K562 (cell line): ENCODE measurements around the gene NXN. TPM values are rescaled to one million over a fixed set of nuclear protein-coding genes. Genes with fewer than 3 reads are reported as not detected.
"Not testable (repeated sequence)": the region's sequence is repeated elsewhere in the genome, so short reads cannot be mapped to it uniquely, and the experiment has no call there.

Experiments
- ATAC-seq: fragments of 200-7000 bp; cut with Tn5 transposase; 3 replicates; pipeline ENCODE4 v1.9.1; 2020; ENCODE audit warnings: moderate library complexity
- BruUV-seq: library from RNA; stranded (reverse); fragments of 400-500 nt; replicated peaks from 2 replicates; lab custom pipeline; 2021; lab: Mats Ljungman, UMichigan
- CTCF ChIA-PET: fragments of 300-600 bp; formaldehyde crosslinking; extraction: SDS; loops from one replicate; lab custom pipeline; 2021; ENCODE audit warnings: low intra/inter-chr PET ratio; lab: Yijun Ruan, JAX
- POLR2A ChIA-PET: fragments of 300-600, 350-650 bp; sonication (Branson Sonifier 250); formaldehyde crosslinking; extraction: SDS; loops from one replicate; lab custom pipeline; 2021; ENCODE audit warnings: antibody characterized with exemption, inconsistent platforms; lab: Yijun Ruan, JAX
- DNase-seq, 4 experiments: peaks; one replicate each; pipeline versions ENCODE4 v3.0.0 to v3.0.0-alpha.2; 2011 to 2018; ENCODE audit warnings: low spot score in 3 of 4, mixed read lengths in 3 of 4; ENCODE audit errors: extremely low read depth in 1 of 4
- FAIRE-seq: peaks from 2 replicates; lab custom pipeline; 2011; peaks lifted over from hg19 to GRCh38; lab: Jason Lieb, UNC
- H2AFZ ChIP-seq: 2 replicates; pipeline ENCODE4 v1.6.0; 2011; ENCODE audit warnings: low read depth, low read length, control low read depth, inconsistent platforms
- H3K27ac ChIP-seq: fragments of 200-600 bp; 3 replicates; pipeline ENCODE4 v1.8.0; 2011; ENCODE audit warnings: low read depth, mild to moderate bottlenecking, control low read depth, inconsistent platforms, low read length, moderate library complexity, mixed read lengths; ENCODE audit errors: extremely low read depth
- H3K27me3 ChIP-seq, 2 experiments: fragments of 300-600 bp in 1 of 2; 2 replicates in 1 of 2; 3 replicates in 1 of 2; pipeline versions ENCODE4 v1.6.0 to v1.8.0; 2011; ENCODE audit warnings: inconsistent platforms in 2 of 2, low read length in 2 of 2, mild to moderate bottlenecking in 1 of 2, mixed read lengths in 1 of 2, moderate library complexity in 1 of 2; ENCODE audit not compliant: control insufficient read depth in 2 of 2, insufficient read depth in 2 of 2
- H3K36me3 ChIP-seq: fragments of 300-600 bp; 3 replicates; pipeline ENCODE4 v1.8.0; 2011; ENCODE audit warnings: mild to moderate bottlenecking, low read length, inconsistent platforms; ENCODE audit not compliant: control insufficient read depth, insufficient read depth
- H3K4me1 ChIP-seq, 2 experiments: fragments of 200-600 bp in 1 of 2; replicated peaks in 1 of 2; 2 replicates in 1 of 2; 3 replicates in 1 of 2; pipeline versions ENCODE4 v1.5.1 to v1.8.0; 2011; ENCODE audit warnings: inconsistent platforms in 2 of 2, low read length in 2 of 2, mild to moderate bottlenecking in 1 of 2, mixed read lengths in 1 of 2, moderate library complexity in 1 of 2; ENCODE audit not compliant: control insufficient read depth in 2 of 2, insufficient read depth in 2 of 2
- H3K4me2 ChIP-seq: 2 replicates; pipeline ENCODE4 v1.6.1; 2011; ENCODE audit warnings: low read length, control low read depth, inconsistent platforms, mixed read lengths; ENCODE audit not compliant: insufficient read depth
- H3K4me3 ChIP-seq: fragments of 200-600 bp; sonication (generic), shearing (Covaris generic); 2 replicates; pipeline ENCODE4 v1.5.1; 2016; ENCODE audit warnings: control low read depth, inconsistent platforms
- H3K79me2 ChIP-seq: fragments of 200-600 bp; 3 replicates; pipeline ENCODE4 v1.8.0; 2011; ENCODE audit warnings: low read length, inconsistent platforms; ENCODE audit not compliant: control insufficient read depth, insufficient read depth
- H3K9ac ChIP-seq, 2 experiments: 2 replicates each; pipeline versions ENCODE4 v1.6.0 to v1.6.1; 2011; ENCODE audit warnings: low read depth in 2 of 2, low read length in 2 of 2, control low read depth in 1 of 2, inconsistent platforms in 1 of 2, mild to moderate bottlenecking in 1 of 2, mixed read lengths in 1 of 2; ENCODE audit not compliant: insufficient read depth in 1 of 2
- H3K9me1 ChIP-seq: one replicate; pipeline ENCODE4 v1.6.0; 2011; ENCODE audit warnings: inconsistent platforms, mild to moderate bottlenecking, low read length, moderate library complexity; ENCODE audit not compliant: control insufficient read depth, insufficient read depth
- H3K9me3 ChIP-seq: replicated peaks from 2 replicates; pipeline ENCODE4 v1.5.1; 2011; ENCODE audit warnings: low read depth, low read length, inconsistent platforms; ENCODE audit not compliant: control insufficient read depth, insufficient read depth
- H4K20me1 ChIP-seq: replicated peaks from 2 replicates; pipeline ENCODE4 v1.6.1; 2011; ENCODE audit warnings: low read length, inconsistent platforms, mixed read lengths; ENCODE audit not compliant: control insufficient read depth, insufficient read depth
- ASH1L ChIP-seq: fragments of 450-650 bp; IDR thresholded peaks from 2 replicates; pipeline ENCODE4 v1.6.1; 2018; ENCODE audit warnings: borderline replicate concordance, mild to moderate bottlenecking, low read depth; ENCODE audit not compliant: partially characterized antibody
- CTCF ChIP-seq, 3 experiments: IDR thresholded peaks in 2 of 3; conservative IDR thresholded peaks in 1 of 3; 2 replicates each; pipeline ENCODE4 v1.5.1; 2011 to 2012; ENCODE audit warnings: low read length in 3 of 3, mild to moderate bottlenecking in 3 of 3, control low read depth in 2 of 3, improper control_type of control experiment in 1 of 3, inconsistent platforms in 1 of 3, low read depth in 1 of 3, mixed read lengths in 1 of 3, moderate library complexity in 1 of 3; ENCODE audit not compliant: insufficient read depth in 2 of 3
- GTF2B ChIP-seq: IDR thresholded peaks from 2 replicates; pipeline ENCODE4 v1.6.1; 2011; ENCODE audit not compliant: insufficient read length; ENCODE audit errors: extremely low read depth
- HNRNPK ChIP-seq: fragments of 200-400 bp; formaldehyde crosslinking; IDR thresholded peaks from one replicate; pipeline ENCODE4 v1.6.1; 2018; ENCODE audit warnings: mild to moderate bottlenecking, low read depth, low read length; ENCODE audit not compliant: poor library complexity, severe bottlenecking
- NCOR1 ChIP-seq: fragments of 450-650 bp; IDR thresholded peaks from 2 replicates; pipeline ENCODE4 v1.6.1; 2016; ENCODE audit warnings: mild to moderate bottlenecking, moderate library complexity
- PRDM10 ChIP-seq: fragments of 450-650 bp; IDR thresholded peaks from 2 replicates; pipeline ENCODE4 v1.6.1; 2018; ENCODE audit not compliant: partially characterized antibody
- ZNF282 ChIP-seq: sonication (generic); formaldehyde crosslinking; IDR thresholded peaks from 2 replicates; pipeline ENCODE4 v1.8.1; 2023; ENCODE audit warnings: missing genetic modification reagents
- WGBS: fragments of 100-300 bp; shearing (Covaris generic); methylation state at CpG from one replicate; pipeline ENCODE4 v1.1.6; 2016; ENCODE audit warnings: low coverage, mixed read lengths; ENCODE audit not compliant: insufficient coverage; ENCODE audit errors: missing lambda C conversion rate; 5-methylcytosine and 5-hydroxymethylcytosine counted together
- in situ Hi-C: fragments of 300-500 bp; cut with MboI; formaldehyde crosslinking; loops from 4 replicates; pipeline ENCODE4 v1.15.0; 2018; ENCODE audit warnings: inconsistent platforms, mixed read lengths
- intact Hi-C: fragments of 100-400 bp; cut with micrococcal nuclease; formaldehyde crosslinking; loops from 2 replicates; pipeline ENCODE4 v1.14.2; 2022
- polyA plus RNA-seq, 8 experiments: library from polyadenylated mRNA; depleted of rRNA in 4 of 8; stranded (reverse) in 5 of 8; unstranded in 3 of 8; fragments of >200 nt; fragmentation: Nextera tagmentation in 2 of 8; fragmentation: Illumina TruSeq in 1 of 8; extraction: Ambion mirVana in 2 of 8; extraction: Trizol in 1 of 8; gene quantifications; 2 replicates each; pipeline versions ENCODE4 v1.2.1 to v1.2.3, GENCODE V29; 2011 to 2014; ENCODE audit warnings: inconsistent platforms in 1 of 8, missing spikeins in 1 of 8
- total RNA-seq, 7 experiments: library from RNA; depleted of rRNA in 6 of 7; stranded (reverse); fragments of >200 nt in 6 of 7; fragmentation: Illumina TruSeq in 2 of 7; extraction: Trizol in 2 of 7; gene quantifications; 2 replicates each; pipeline versions ENCODE4 v1.2.1 to v1.2.3, GENCODE V29; 2011 to 2021; ENCODE audit warnings: low replicate concordance in 1 of 7

The NXN gene
- total and polyA plus RNA-seq, 9 of the 15 experiments (the other 6 are each of a cell fraction or from before 2014, with no cell fraction given): 0.08 to 0.39 (median 0.29) TPM; not detected in 5

- H3K4me1 ChIP-seq: no peaks in the 10 kb centered on the region; a peak in 1 of 5 replicates
- ChIA-PET POLR2A (no interaction called here), CTCF (no interaction called here)
- WGBS: 4% methylated on average over 10 of the region's 12 CpGs
- no peaks in the 10 kb centered on the region for H3K36me3 ChIP-seq
- no peaks in the 10 kb centered on the region for H3K9me3 ChIP-seq
- DNase-seq: no peak
- H3K4me2 ChIP-seq: no peak overlapping the region
- TF ChIP-seq ZNF282 (CRISPR knock-in tag) (no peak), CTCF (IDR thresholded peaks at IDR 0.05 in 2 of 3, conservative IDR thresholded peaks at IDR 0.05 in 1 of 3; ENCODE audit: insufficient read depth in 2 of 3, low read depth in 1 of 3, low read length in 3 of 3) (peak in 1 of 3 experiments; percentile 14; a peak in 1 of 6 replicates), HNRNPK (no peak), ASH1L (no peak), PRDM10 (no peak), NCOR1 (no peak), GTF2B (no peak)
- no peaks in the 10 kb centered on the region for H3K79me2 ChIP-seq
- no peaks in the 10 kb centered on the region for H4K20me1 ChIP-seq
- H3K27me3 ChIP-seq: peaks cover 2 to 4% of the 10 kb centered on the region in 2 experiments; a peak in 3 of 5 replicates
- no peak overlapping the region for H2AFZ ChIP-seq
- no peak for FAIRE-seq
- no TSS peak for BruUV-seq
- intact Hi-C loops (no loop called here), in situ Hi-C loops (no loop called here)
- no peak overlapping the region for H3K4me3 ChIP-seq
- H3K9ac ChIP-seq: no peak overlapping the region
- no peaks in the 10 kb centered on the region for H3K9me1 ChIP-seq
- no peak overlapping the region for H3K27ac ChIP-seq
- ATAC-seq: no peak
These were observed 103.3 kb downstream of the NXN start for GRCh38 chr17:876272-876671.

- H3K79me2 ChIP-seq, POLR2A ChIA-PET, H3K9me3 ChIP-seq: not testable (repeated sequence)
These were observed 105.0 kb downstream of the NXN start for GRCh38 chr17:874590-874989.

More at GRCh38 chr17:874590-874989, 105.0 kb downstream of the NXN start:
- intact Hi-C loops, BruUV-seq, H3K36me3 ChIP-seq, CTCF ChIA-PET, in situ Hi-C loops, FAIRE-seq, DNase-seq, H4K20me1 ChIP-seq, H3K9ac ChIP-seq, H3K4me2 ChIP-seq, H3K27ac ChIP-seq, H3K4me3 ChIP-seq, ATAC-seq, H3K9me1 ChIP-seq, H2AFZ ChIP-seq, H3K4me1 ChIP-seq: not testable (repeated sequence)
- peaks cover 8 to 14% of the 10 kb centered on the region in 2 experiments; a peak in 4 of 5 replicates for H3K27me3 ChIP-seq
- WGBS: 8% methylated on average over 1 of the region's 2 CpGs
